GM12878 (cell line): Measurements from ENCODE around the gene YY2. TPM values are rescaled to one million over a fixed set of nuclear protein-coding genes. Genes with fewer than 3 reads are reported as not detected.

ENCODE experiments used
- ATF3 ChIP-seq: IDR thresholded peaks from 2 replicates; pipeline ENCODE4 v1.6.1; 2011; ENCODE audit warnings: low read depth, mild to moderate bottlenecking, low read length, moderate library complexity, borderline replicate concordance; ENCODE audit errors: extremely low read depth
- ATF7 ChIP-seq: fragments of 450-650 bp; IDR thresholded peaks from 2 replicates; pipeline ENCODE4 v1.6.1; 2016; ENCODE audit warnings: low read depth, mild to moderate bottlenecking
- BHLHE40 ChIP-seq, 2 experiments: fragments of 450-650 bp in 1 of 2; IDR thresholded peaks; 2 replicates each; pipeline ENCODE4 v1.6.1; 2011 to 2017; ENCODE audit warnings: low read depth in 2 of 2, borderline replicate concordance in 1 of 2, improper control_type of control experiment in 1 of 2, low read length in 1 of 2, mild to moderate bottlenecking in 1 of 2
- BRCA1 ChIP-seq: IDR thresholded peaks from 2 replicates; pipeline ENCODE4 v1.6.1; 2011; ENCODE audit warnings: low read depth, low read length, improper control_type of control experiment
- E2F4 ChIP-seq: IDR thresholded peaks from 2 replicates; pipeline ENCODE4 v1.6.1; 2012; ENCODE audit warnings: low read depth, low read length, improper control_type of control experiment
- EP300 ChIP-seq, 2 experiments: fragments of 150-350 bp in 1 of 2; IDR thresholded peaks; 2 replicates each; pipeline ENCODE4 v1.6.1; 2011 to 2012; ENCODE audit warnings: low read depth in 2 of 2, low read length in 2 of 2, borderline replicate concordance in 1 of 2, improper control_type of control experiment in 1 of 2, inconsistent platforms in 1 of 2; ENCODE audit not compliant: control insufficient read depth in 1 of 2
- HSF1 ChIP-seq: fragments of 150-350 bp; IDR thresholded peaks from 2 replicates; pipeline ENCODE4 v1.6.1; 2014; ENCODE audit warnings: mild to moderate bottlenecking, low read depth, low read length
- IKZF1 ChIP-seq: fragments of 450-650 bp; conservative IDR thresholded peaks from 2 replicates; pipeline ENCODE4 v1.6.1; 2017; ENCODE audit warnings: antibody characterized with exemption, mild to moderate bottlenecking
- IRF3 ChIP-seq: fragments of 450-650 bp; IDR thresholded peaks from 2 replicates; pipeline ENCODE4 v1.6.1; 2014; ENCODE audit warnings: mild to moderate bottlenecking
- NFYA ChIP-seq: IDR thresholded peaks from 2 replicates; pipeline ENCODE4 v1.6.1; 2011; ENCODE audit warnings: low read depth, mild to moderate bottlenecking, low read length, improper control_type of control experiment, borderline replicate concordance
- NFYB ChIP-seq: IDR thresholded peaks from 2 replicates; pipeline ENCODE4 v1.6.1; 2011; ENCODE audit warnings: low read depth, mild to moderate bottlenecking, low read length, improper control_type of control experiment, moderate library complexity; ENCODE audit not compliant: insufficient read depth
- NKRF ChIP-seq: fragments of 450-650 bp; conservative IDR thresholded peaks from 2 replicates; pipeline ENCODE4 v1.6.1; 2017; ENCODE audit warnings: mild to moderate bottlenecking, moderate library complexity
- POLR2A ChIP-seq: IDR thresholded peaks from 2 replicates; pipeline ENCODE4 v1.6.1; 2011; ENCODE audit warnings: low read depth, mild to moderate bottlenecking, low read length
- RAD21 ChIP-seq: IDR thresholded peaks from 2 replicates; pipeline ENCODE4 v1.6.1; 2011; ENCODE audit warnings: mild to moderate bottlenecking, low read depth, low read length, moderate library complexity; ENCODE audit not compliant: insufficient read depth
- RFX5 ChIP-seq: IDR thresholded peaks from 2 replicates; pipeline ENCODE4 v1.6.1; 2011; ENCODE audit warnings: low read depth, low read length, improper control_type of control experiment
- STAT1 ChIP-seq: fragments of 450-650 bp; conservative IDR thresholded peaks from 2 replicates; pipeline ENCODE4 v1.6.1; 2014; ENCODE audit warnings: antibody characterized with exemption, mild to moderate bottlenecking
- ZBTB33 ChIP-seq: fragments of 450-650 bp; IDR thresholded peaks from 2 replicates; pipeline ENCODE4 v1.6.1; 2017; ENCODE audit warnings: mild to moderate bottlenecking
- polyA plus RNA-seq, 11 experiments: library from polyadenylated mRNA; depleted of rRNA in 4 of 11; unstranded in 6 of 11; stranded (reverse) in 5 of 11; fragments of >200 nt; fragmentation: Nextera tagmentation in 4 of 11; fragmentation: Illumina TruSeq in 1 of 11; extraction: Ambion mirVana in 4 of 11; extraction: Trizol in 1 of 11; gene quantifications; 1 replicate in 1 of 11; 2 replicates in 10 of 11; pipeline versions ENCODE4 v1.2.1 to v1.2.3, GENCODE V29; 2011 to 2016; ENCODE audit warnings: inconsistent platforms in 2 of 11, missing spikeins in 2 of 11, low read depth in 1 of 11
- total RNA-seq, 4 experiments: library from RNA; depleted of rRNA in 3 of 4; stranded (reverse); fragments of >200 nt in 3 of 4; fragmentation: Illumina TruSeq in 1 of 4; extraction: Trizol in 1 of 4; gene quantifications; 2 replicates each; pipeline versions ENCODE4 v1.2.1 to v1.2.3, GENCODE V29; 2013 to 2021

YY2 gene
- total and polyA plus RNA-seq, 10 of the 15 experiments (the other 5 are each of a cell fraction or from before 2014, with no cell fraction given): 0.31 to 1.2 (median 0.74) TPM

GRCh38 chrX:21839334-21840192 is 16.2 kb upstream of the YY2 start, which contains the start of gene MBTPS2 (continued):
- TF ChIP-seq E2F4 (no peak), RFX5 (no peak), NFYA (no peak), ATF7 (no peak), EP300 (IDR thresholded peaks at IDR 0.05; ENCODE audit: borderline replicate concordance in 1 of 2, control insufficient read depth in 1 of 2, low read depth in 2 of 2, low read length in 2 of 2) (no peak), STAT1 (no peak), BRCA1 (no peak), ZBTB33 (no peak), POLR2A (peak; percentile 93), ATF3 (no peak), NKRF (no peak), IRF3 (no peak), NFYB (no peak), RAD21 (peak; percentile 45), HSF1 (no peak), IKZF1 (peak; percentile 79), BHLHE40 (IDR thresholded peaks at IDR 0.05; ENCODE audit: borderline replicate concordance in 1 of 2, low read depth in 2 of 2, low read length in 1 of 2) (peak; percentile 38 to 44; a peak in 1 of 4 replicates)
